Endothelial cell of umbilical vein (primary cell): Measurements from ENCODE around the gene DGCR8. TPM values are rescaled to one million over a fixed set of nuclear protein-coding genes. Genes with fewer than 3 reads are reported as not detected.

Experiments
- BruUV-seq: library from RNA; stranded (reverse); fragments of 400-500 nt; replicated peaks from 2 replicates; lab custom pipeline; 2021; lab: Mats Ljungman, UMichigan
- CTCF ChIA-PET: fragments of 300-600, 350-600 bp; sonication (Branson Sonifier 250); formaldehyde crosslinking; loops from one replicate; lab custom pipeline; 2021; ENCODE audit warnings: antibody characterized with exemption, inconsistent platforms; lab: Charles Lee
- POLR2A ChIA-PET: fragments of 300-600, 350-600 bp; sonication (Branson Sonifier 250); formaldehyde crosslinking; loops from one replicate; lab custom pipeline; 2021; ENCODE audit warnings: antibody characterized with exemption, inconsistent platforms; lab: Charles Lee
- DNase-seq: peaks from one replicate; pipeline ENCODE4 v3.0.0-alpha.2; 2011; ENCODE audit warnings: low read depth, low spot score
- FAIRE-seq: peaks from 2 replicates; lab custom pipeline; 2011; peaks lifted over from hg19 to GRCh38; lab: Jason Lieb, UNC
- H2AFZ ChIP-seq: 2 replicates; pipeline ENCODE4 v1.6.0; 2012; ENCODE audit warnings: low read depth, low read length, control low read depth, inconsistent platforms
- H3K27ac ChIP-seq: 2 replicates; pipeline ENCODE4 v1.5.1; 2011; ENCODE audit warnings: low read depth, mild to moderate bottlenecking, control low read depth, low read length, moderate library complexity; ENCODE audit not compliant: insufficient read depth
- H3K27me3 ChIP-seq, 2 experiments: 2 replicates each; pipeline versions ENCODE4 v1.6.0 to v1.6.1; 2011; ENCODE audit warnings: low read length in 2 of 2, mixed read lengths in 1 of 2; ENCODE audit not compliant: control insufficient read depth in 2 of 2, insufficient read depth in 2 of 2
- H3K36me3 ChIP-seq, 2 experiments: 2 replicates in 1 of 2; 3 replicates in 1 of 2; pipeline ENCODE4 v1.5.1; 2011; ENCODE audit warnings: low read length in 2 of 2, mild to moderate bottlenecking in 1 of 2, moderate library complexity in 1 of 2; ENCODE audit not compliant: control insufficient read depth in 2 of 2, insufficient read depth in 2 of 2; ENCODE audit errors: extremely low read depth in 1 of 2
- H3K4me1 ChIP-seq: 3 replicates; pipeline ENCODE4 v1.5.1; 2011; ENCODE audit warnings: mild to moderate bottlenecking, low read length; ENCODE audit not compliant: control insufficient read depth, insufficient read depth; ENCODE audit errors: extremely low read depth
- H3K4me2 ChIP-seq: 2 replicates; pipeline ENCODE4 v1.6.1; 2011; ENCODE audit warnings: low read length, control low read depth, mixed read lengths; ENCODE audit not compliant: insufficient read depth
- H3K4me3 ChIP-seq, 3 experiments: fragments of 200-600 bp in 1 of 3; sonication (generic), shearing (Covaris generic) in 1 of 3; replicated peaks in 1 of 3; 2 replicates each; pipeline ENCODE4 v1.5.1; 2011 to 2016; ENCODE audit warnings: control low read depth in 3 of 3, low read length in 3 of 3, mild to moderate bottlenecking in 2 of 3, inconsistent platforms in 1 of 3, low read depth in 1 of 3, moderate library complexity in 1 of 3; ENCODE audit not compliant: insufficient read depth in 1 of 3
- H3K79me2 ChIP-seq: 2 replicates; pipeline ENCODE4 v1.6.0; 2012; ENCODE audit warnings: low read length, inconsistent platforms; ENCODE audit not compliant: control insufficient read depth, insufficient read depth
- H3K9ac ChIP-seq: replicated peaks from 2 replicates; pipeline ENCODE3; 2011; ENCODE audit warnings: low read length, control low read depth; ENCODE audit not compliant: insufficient read depth; ENCODE audit errors: extremely low read depth
- H3K9me1 ChIP-seq: replicated peaks from 3 replicates; pipeline ENCODE4 v1.6.0; 2011; ENCODE audit warnings: mild to moderate bottlenecking, low read length; ENCODE audit not compliant: control insufficient read depth, insufficient read depth; ENCODE audit errors: extremely low read depth
- H3K9me3 ChIP-seq: replicated peaks from 2 replicates; pipeline ENCODE4 v1.5.1; 2012; ENCODE audit warnings: low read length, inconsistent platforms; ENCODE audit not compliant: control insufficient read depth, insufficient read depth
- H4K20me1 ChIP-seq: replicated peaks from 2 replicates; pipeline ENCODE3; 2011; ENCODE audit warnings: mild to moderate bottlenecking, low read length; ENCODE audit not compliant: control insufficient read depth, insufficient read depth; ENCODE audit errors: extremely low read depth
- CTCF ChIP-seq, 2 donors: IDR thresholded peaks; 1 replicate in 1 of 2; 2 replicates in 1 of 2; pipeline ENCODE4 v1.5.1; 2011; ENCODE audit warnings: low read length in 2 of 2, mild to moderate bottlenecking in 2 of 2, moderate library complexity in 2 of 2, control low read depth in 1 of 2, inconsistent platforms in 1 of 2, low read depth in 1 of 2; ENCODE audit not compliant: insufficient read depth in 1 of 2; ENCODE audit errors: extremely low read depth in 1 of 2
- MAX ChIP-seq: IDR thresholded peaks from 2 replicates; pipeline ENCODE4 v1.6.1; 2011; ENCODE audit not compliant: insufficient read depth, insufficient read length
- MYC ChIP-seq: IDR thresholded peaks from one replicate; pipeline ENCODE4 v1.6.1; 2011; ENCODE audit warnings: mild to moderate bottlenecking, low read depth, low read length
- dilution Hi-C: fragments of 300-500 bp; cut with MboI; formaldehyde crosslinking; loops from one replicate; pipeline ENCODE4 v1.15.0; 2019; ENCODE audit warnings: low sequenced_read_pairs; ENCODE audit not compliant: extremely low pct_ligation_motif_present
- intact Hi-C: fragments of 100-400 bp; cut with micrococcal nuclease; formaldehyde crosslinking; loops from one replicate; pipeline ENCODE4 v1.10.0; 2022
- polyA plus RNA-seq, 4 experiments: library from polyadenylated mRNA; depleted of rRNA in 3 of 4; stranded (reverse) in 3 of 4; unstranded in 1 of 4; fragments of >200 nt; gene quantifications; 2 replicates each; pipeline versions ENCODE4 v1.2.1 to v1.2.3, GENCODE V29; 2011 to 2012; ENCODE audit warnings: missing spikeins in 1 of 4
- total RNA-seq: library from RNA; stranded (reverse); gene quantifications from 2 replicates; pipeline ENCODE4 v1.2.3, GENCODE V29; 2021

The DGCR8 gene
- total and polyA plus RNA-seq, 2 donors (not counting 3 experiments of a cell fraction or from before 2014, with no cell fraction given): 32.7 to 64.2 TPM

GRCh38 chr22:20060700-20061480, 19.2 kb upstream of the DGCR8 start:
- CTCF ChIA-PET: interaction anchor here (1.0 to 1.2 kb wide), 3 partner anchors 18 to 107 kb away, joined by 3 to 4 read pairs (median 4); no protein-coding TSS in a partner anchor
- dilution Hi-C loops: no loop called here

More at GRCh38 chr22:20060700-20061480, 19.2 kb upstream of the DGCR8 start:
- H3K4me1 ChIP-seq: peaks cover 12% of the 10 kb centered on the region
- H3K4me3 ChIP-seq: no peak overlapping the region
- no peaks in the 10 kb centered on the region for H3K27me3 ChIP-seq
- FAIRE-seq (no peak), DNase-seq (no peak)
- no peaks in the 10 kb centered on the region for H3K79me2 ChIP-seq
- no peak overlapping the region for H3K27ac ChIP-seq
- H4K20me1 ChIP-seq: no peaks in the 10 kb centered on the region
- no peaks in the 10 kb centered on the region for H3K9me3 ChIP-seq
- TF ChIP-seq MYC: no peak
- TF ChIP-seq CTCF (IDR thresholded peaks at IDR 0.05; ENCODE audit: extremely low read depth in 1 of 2, insufficient read depth in 1 of 2, low read depth in 1 of 2, low read length in 2 of 2): no peak
- TF ChIP-seq MAX: no peak
- BruUV-seq: no TSS peak
- H3K4me2 ChIP-seq: no peak overlapping the region
- H3K9me1 ChIP-seq: no peaks in the 10 kb centered on the region
- POLR2A ChIA-PET: no interaction called here
- H2AFZ ChIP-seq: no peak overlapping the region
- H3K9ac ChIP-seq: no peak overlapping the region
- peaks cover 2 to 22% of the 10 kb centered on the region in 2 experiments for H3K36me3 ChIP-seq
- intact Hi-C loops: no loop called here
